ENCODE measurements around the gene NEK6. TPM values are rescaled to one million over a fixed set of nuclear protein-coding genes. Genes with fewer than 3 reads are reported as not detected.

NEK6 gene
- total RNA-seq, 1 experiment from 2014 or later = 21.1 TPM

- Histone ChIP-seq H3K9ac (ENCODE audit: low read length) (no peak overlapping the region), H3K27ac (ENCODE audit: low read length) (no peak overlapping the region), H3K4me2 (ENCODE audit: low read length) (no peak overlapping the region), H3K36me3 (ENCODE audit: low read depth, low read length) (peaks cover 2% of the 10 kb centered on the region; the same call in 1 of the 2 replicates), H3K4me3 (ENCODE audit: low read length) (no peak overlapping the region), H4K20me1 (ENCODE audit: low read length) (peaks cover 29% of the 10 kb centered on the region), H3F3A (ENCODE audit: low read length, unreplicated experiment) (peaks cover 5% of the 10 kb centered on the region), H2AFZ (ENCODE audit: low read length) (no peak overlapping the region), H3K9me3 (ENCODE audit: low read length) (no peaks in the 10 kb centered on the region), H3K9me2 (replicated peaks; ENCODE audit: low read length) (no peaks in the 10 kb centered on the region), H3K4me1 (ENCODE audit: insufficient read depth, low read length) (peaks cover 36% of the 10 kb centered on the region), H3K79me2 (ENCODE audit: low read length) (peaks cover 90% of the 10 kb centered on the region), H3K27me3 (ENCODE audit: low read length) (no peaks in the 10 kb centered on the region)
- ATAC-seq (no peak), DNase-seq (no peak)
- CTCF ChIA-PET = no interaction called here
- intact Hi-C loops (cut with micrococcal nuclease) = no loop called here
- POLR2A ChIA-PET (ENCODE audit: unreplicated experiment) = no interaction called here
- no TSS peak for BruUV-seq (replicated peaks)
- no peak for TF ChIP-seq EZH2phosphoT487 (IDR thresholded peaks at IDR 0.05; ENCODE audit: borderline replicate concordance, low read length)
These were observed 4.9 kb downstream of the NEK6 start for GRCh38 chr9:124262649-124262972.

GRCh38 chr9:124263213-124263612, 5.5 kb downstream of the NEK6 start:
- Histone ChIP-seq H3K9me3 (ENCODE audit: low read length) (no peaks in the 10 kb centered on the region), H3K79me2 (ENCODE audit: low read length) (peaks cover 95% of the 10 kb centered on the region), H3K9ac (ENCODE audit: low read length) (no peak overlapping the region), H2AFZ (ENCODE audit: low read length) (no peak overlapping the region), H3K27me3 (ENCODE audit: low read length) (no peaks in the 10 kb centered on the region), H3K36me3 (ENCODE audit: low read depth, low read length) (peaks cover 2% of the 10 kb centered on the region; the same call in 1 of the 2 replicates), H3K27ac (ENCODE audit: low read length) (no peak overlapping the region), H3K9me2 (replicated peaks; ENCODE audit: low read length) (no peaks in the 10 kb centered on the region), H3F3A (ENCODE audit: low read length, unreplicated experiment) (peaks cover 5% of the 10 kb centered on the region), H3K4me3 (ENCODE audit: low read length) (no peak overlapping the region), H3K4me1 (ENCODE audit: insufficient read depth, low read length) (peaks cover 42% of the 10 kb centered on the region), H3K4me2 (ENCODE audit: low read length) (no peak overlapping the region), H4K20me1 (ENCODE audit: low read length) (peaks cover 29% of the 10 kb centered on the region)
- ChIA-PET POLR2A (ENCODE audit: unreplicated experiment) (no interaction called here), CTCF (no interaction called here)
- TF ChIP-seq, protein P1, sequence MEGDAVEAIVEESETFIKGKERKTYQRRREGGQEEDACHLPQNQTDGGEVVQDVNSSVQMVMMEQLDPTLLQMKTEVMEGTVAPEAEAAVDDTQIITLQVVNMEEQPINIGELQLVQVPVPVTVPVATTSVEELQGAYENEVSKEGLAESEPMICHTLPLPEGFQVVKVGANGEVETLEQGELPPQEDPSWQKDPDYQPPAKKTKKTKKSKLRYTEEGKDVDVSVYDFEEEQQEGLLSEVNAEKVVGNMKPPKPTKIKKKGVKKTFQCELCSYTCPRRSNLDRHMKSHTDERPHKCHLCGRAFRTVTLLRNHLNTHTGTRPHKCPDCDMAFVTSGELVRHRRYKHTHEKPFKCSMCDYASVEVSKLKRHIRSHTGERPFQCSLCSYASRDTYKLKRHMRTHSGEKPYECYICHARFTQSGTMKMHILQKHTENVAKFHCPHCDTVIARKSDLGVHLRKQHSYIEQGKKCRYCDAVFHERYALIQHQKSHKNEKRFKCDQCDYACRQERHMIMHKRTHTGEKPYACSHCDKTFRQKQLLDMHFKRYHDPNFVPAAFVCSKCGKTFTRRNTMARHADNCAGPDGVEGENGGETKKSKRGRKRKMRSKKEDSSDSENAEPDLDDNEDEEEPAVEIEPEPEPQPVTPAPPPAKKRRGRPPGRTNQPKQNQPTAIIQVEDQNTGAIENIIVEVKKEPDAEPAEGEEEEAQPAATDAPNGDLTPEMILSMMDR (conservative IDR thresholded peaks at IDR 0.05; ENCODE audit: low read depth, low read length) = no peak
- no peak for TF ChIP-seq EZH2 (IDR thresholded peaks at IDR 0.05; ENCODE audit: low read length, unreplicated experiment)
- TF ChIP-seq EZH2phosphoT487 (IDR thresholded peaks at IDR 0.05; ENCODE audit: borderline replicate concordance, low read length) = no peak
- BruUV-seq (replicated peaks) = no TSS peak
- DNase-seq = no peak
- intact Hi-C loops (cut with micrococcal nuclease) = no loop called here
- no peak for ATAC-seq

DNA sequence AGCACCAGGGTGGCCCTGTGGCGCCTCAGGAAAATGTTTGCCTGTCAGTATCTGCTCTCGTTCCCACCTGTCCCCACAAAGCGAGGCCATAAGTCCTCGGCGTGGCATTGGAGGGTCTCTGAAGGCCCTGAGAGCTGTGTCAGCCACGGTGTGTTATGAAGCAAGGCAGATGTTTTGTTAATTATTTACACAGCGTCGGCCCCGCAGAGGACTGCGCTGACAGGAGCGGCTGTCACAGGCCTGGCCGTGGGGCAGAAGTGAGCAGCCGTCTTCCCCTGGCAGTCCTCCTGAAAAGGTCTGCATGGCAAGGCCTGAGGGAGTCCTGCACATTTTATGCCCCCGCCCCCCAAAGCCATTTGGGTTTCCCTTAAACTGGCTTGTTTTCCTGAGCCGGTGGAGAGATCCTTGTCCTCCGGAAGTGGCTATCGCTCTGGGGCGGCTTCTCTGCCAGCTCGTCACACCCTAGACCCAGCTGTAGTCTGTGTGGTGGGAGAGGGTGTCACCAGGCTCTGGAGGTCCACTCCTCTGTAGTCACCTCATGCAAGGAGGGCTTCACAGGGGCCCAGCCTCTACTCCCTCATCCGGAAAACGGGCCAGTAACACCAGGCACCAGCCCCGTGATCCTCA, 6.2 kb downstream of the NEK6 start:
- peaks cover 95% of the 10 kb centered on the region for H3K79me2 ChIP-seq (ENCODE audit: low read length)
- H3K4me2 ChIP-seq (ENCODE audit: low read length) = no peak overlapping the region
- no TSS peak for BruUV-seq (replicated peaks)
- peaks cover 5% of the 10 kb centered on the region for H3F3A ChIP-seq (ENCODE audit: low read length, unreplicated experiment)
- peaks cover 29% of the 10 kb centered on the region for H4K20me1 ChIP-seq (ENCODE audit: low read length)
- TF ChIP-seq, protein P1 (conservative IDR thresholded peaks at IDR 0.05; ENCODE audit: low read depth, low read length) = no peak
- TF ChIP-seq EZH2phosphoT487 (IDR thresholded peaks at IDR 0.05; ENCODE audit: borderline replicate concordance, low read length) = no peak
- no peak for TF ChIP-seq EZH2 (IDR thresholded peaks at IDR 0.05; ENCODE audit: low read length, unreplicated experiment)
- no peak overlapping the region for H3K4me3 ChIP-seq (ENCODE audit: low read length)
- ChIA-PET POLR2A (ENCODE audit: unreplicated experiment) (no interaction called here), CTCF (no interaction called here)
- no peak overlapping the region for H3K27ac ChIP-seq (ENCODE audit: low read length)
- no peak overlapping the region for H3K9ac ChIP-seq (ENCODE audit: low read length)
- no peaks in the 10 kb centered on the region for H3K9me2 ChIP-seq (replicated peaks; ENCODE audit: low read length)
- DNase-seq = no peak
- H2AFZ ChIP-seq (ENCODE audit: low read length) = no peak overlapping the region
- H3K4me1 ChIP-seq (ENCODE audit: insufficient read depth, low read length) = peaks cover 42% of the 10 kb centered on the region
- ATAC-seq = no peak
- peaks cover 2% of the 10 kb centered on the region; the same call in 1 of the 2 replicates for H3K36me3 ChIP-seq (ENCODE audit: low read depth, low read length)
- no peaks in the 10 kb centered on the region for H3K27me3 ChIP-seq (ENCODE audit: low read length)
- intact Hi-C loops (cut with micrococcal nuclease) = no loop called here
- H3K9me3 ChIP-seq (ENCODE audit: low read length) = no peaks in the 10 kb centered on the region
